Measurements from ENCODE around the gene SUSD6.
"Not testable (repeated sequence)": the region's sequence is repeated elsewhere in the genome, so short reads cannot be mapped to it uniquely, and the experiment has no call there.

SUSD6 gene

DNA sequence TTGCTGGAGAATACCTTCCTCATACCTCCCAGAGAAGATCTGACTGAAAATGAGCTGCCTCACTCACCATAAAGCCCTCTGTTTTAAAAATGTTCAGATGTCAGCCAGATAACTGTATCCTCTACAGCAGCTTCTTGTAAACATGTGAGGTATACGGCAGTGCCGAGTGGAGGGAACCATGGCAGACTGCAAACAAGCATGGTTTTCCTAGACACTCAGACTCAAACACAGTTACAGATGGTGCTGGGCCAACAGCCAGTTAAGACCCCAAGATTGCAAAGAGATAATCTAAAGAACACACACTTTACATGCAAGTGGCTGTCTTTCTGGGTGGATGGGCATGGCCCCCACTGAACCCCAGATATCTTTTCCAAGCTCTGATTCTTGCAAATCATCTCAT is 20.1 kb upstream of the SUSD6 start:
- no peak for DNase-seq (ENCODE audit: low read depth)

DNA sequence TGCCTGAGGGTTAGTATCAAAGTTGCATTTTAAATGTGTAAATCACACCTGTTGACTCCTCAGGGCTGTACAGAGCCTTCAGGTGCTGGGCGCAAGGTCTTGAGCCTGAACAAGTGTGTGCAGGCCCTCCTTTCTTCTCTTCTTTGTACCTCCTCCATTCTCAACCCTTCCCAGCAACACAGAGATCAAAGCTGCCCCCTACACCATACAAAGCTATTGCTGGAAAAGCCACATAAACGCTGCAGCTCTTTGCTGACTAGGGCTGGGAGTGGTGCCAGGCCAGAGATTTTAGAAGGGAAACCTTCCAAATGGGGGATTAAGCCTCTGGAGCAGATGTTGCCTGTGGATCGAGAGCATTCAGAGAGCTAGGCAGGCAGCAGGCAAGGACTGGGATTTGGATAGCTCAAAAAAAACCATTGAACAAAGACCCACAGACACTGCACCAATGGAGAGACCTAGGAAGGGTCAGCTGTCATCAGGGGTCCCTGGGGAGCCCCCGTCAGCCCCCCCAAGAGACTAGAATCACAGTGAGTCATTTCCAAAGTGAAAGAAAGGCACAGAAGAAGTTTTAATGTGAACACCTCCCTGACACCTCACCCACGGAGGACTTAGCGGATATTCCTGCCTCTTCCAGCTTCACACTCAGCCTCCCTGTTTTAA is 18.2 kb upstream of the SUSD6 start:
- DNase-seq (ENCODE audit: low read depth): peak; percentile 70

DNA sequence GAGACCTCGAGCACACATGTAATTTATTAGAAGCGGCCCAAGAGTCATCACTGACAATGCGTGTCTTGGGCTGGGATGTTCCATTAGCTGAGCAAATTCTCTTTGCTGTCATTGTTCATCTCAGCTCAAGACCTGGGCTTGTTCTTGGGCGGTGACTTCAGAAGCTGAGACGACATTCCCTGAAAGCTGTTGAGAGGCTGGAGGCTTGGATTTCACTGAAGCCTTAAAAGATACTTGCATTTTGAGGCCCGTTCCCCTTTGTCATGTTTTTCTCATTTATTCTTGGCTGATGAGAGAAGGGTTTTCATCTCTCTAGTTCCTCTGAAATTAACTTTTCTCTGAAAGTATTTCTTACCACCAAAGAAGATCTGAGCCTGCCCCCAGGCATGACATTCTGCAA is 16.6 kb upstream of the SUSD6 start:
- DNase-seq (ENCODE audit: low read depth): no peak

DNA sequence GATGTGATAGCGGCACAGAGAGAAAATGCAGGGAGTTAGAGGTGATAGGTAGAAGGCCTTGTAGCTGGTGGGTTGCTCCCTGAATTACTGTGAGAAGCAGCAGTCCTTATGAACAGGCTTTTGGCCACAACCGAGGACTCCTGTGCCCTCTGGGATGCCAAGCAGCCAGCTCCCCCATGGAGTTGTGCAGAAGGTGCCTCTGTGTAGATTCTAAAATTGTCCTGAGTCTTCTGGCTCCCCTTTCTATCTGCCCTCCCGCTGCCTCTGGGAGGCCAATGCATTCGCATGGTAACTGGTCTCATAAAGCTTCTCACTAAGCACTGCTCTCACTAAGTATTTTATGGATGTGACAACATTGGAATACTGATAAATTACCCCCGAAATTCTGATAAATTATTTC is 16.1 kb upstream of the SUSD6 start:
- DNase-seq (ENCODE audit: low read depth): no peak

DNA sequence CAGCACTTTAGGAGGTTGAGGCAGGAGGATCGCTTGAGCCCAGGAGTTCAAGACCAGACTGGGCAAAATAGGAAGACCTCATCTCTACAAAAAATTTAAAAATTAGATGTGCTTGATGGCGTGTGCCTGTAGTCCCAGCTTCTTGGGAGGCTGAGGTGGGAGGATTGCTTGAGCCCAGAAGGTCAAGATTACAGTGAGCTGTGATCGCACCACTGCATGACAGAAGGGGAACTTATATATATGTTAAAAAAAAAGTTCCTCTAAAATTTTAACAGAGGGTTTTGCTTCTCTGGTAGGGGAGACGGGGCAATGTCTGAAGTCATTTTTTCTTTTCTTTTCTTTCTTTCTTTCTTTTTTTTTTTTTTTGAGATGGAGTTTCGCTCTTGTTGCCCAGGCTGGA is 12.0 kb upstream of the SUSD6 start:
- DNase-seq (ENCODE audit: low read depth): not testable (repeated sequence)

DNA sequence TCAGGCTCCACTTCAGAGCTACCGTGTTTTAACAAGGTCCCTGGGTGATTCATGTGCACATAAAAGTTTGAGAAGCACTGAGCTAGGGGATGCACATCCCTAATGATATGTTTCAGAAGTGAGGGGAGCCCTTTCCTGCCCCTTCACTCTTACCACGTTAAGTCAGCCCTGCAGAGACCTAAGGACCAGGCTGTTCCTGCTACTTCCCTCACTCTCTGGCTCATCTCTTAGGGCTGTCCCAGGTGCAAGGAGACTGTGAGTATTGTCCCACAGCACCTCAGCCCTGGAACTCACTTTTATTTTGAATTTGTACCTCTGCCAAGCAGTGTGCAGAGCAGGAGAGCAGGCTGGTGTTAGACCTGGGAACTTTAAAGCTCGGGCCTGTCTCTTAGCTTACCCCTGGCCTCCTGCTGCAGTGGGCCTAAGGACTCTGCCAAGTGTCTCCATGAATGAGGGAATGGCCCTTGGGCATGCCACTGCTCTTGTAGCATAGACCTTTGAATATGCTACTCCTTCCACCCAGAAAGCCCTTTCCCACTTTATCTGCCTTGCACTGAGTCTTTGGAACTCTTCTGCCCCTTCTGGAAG is 11.0 kb upstream of the SUSD6 start:
- no peak for DNase-seq (ENCODE audit: low read depth)

DNA sequence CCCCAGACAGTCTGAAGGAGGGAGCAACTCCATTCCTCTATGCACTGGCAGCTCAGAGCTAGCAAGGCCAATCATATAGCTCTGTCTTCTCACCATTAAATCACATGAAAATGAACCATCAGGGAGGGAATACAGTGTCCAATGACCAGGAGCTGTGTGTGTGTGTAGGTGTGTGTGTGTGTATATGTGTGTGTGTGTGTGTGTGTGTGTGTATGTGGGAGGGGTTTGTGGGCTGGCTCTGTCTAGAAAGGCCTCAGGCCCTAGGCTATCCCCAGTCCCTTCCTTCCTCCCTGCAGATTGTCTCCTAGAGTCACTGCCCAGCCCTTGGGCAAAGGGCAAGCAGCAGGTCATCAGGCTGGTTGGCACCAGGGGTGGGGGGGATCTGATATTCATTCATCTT is 5.7 kb upstream of the SUSD6 start:
- no peak for DNase-seq (ENCODE audit: low read depth)

DNA sequence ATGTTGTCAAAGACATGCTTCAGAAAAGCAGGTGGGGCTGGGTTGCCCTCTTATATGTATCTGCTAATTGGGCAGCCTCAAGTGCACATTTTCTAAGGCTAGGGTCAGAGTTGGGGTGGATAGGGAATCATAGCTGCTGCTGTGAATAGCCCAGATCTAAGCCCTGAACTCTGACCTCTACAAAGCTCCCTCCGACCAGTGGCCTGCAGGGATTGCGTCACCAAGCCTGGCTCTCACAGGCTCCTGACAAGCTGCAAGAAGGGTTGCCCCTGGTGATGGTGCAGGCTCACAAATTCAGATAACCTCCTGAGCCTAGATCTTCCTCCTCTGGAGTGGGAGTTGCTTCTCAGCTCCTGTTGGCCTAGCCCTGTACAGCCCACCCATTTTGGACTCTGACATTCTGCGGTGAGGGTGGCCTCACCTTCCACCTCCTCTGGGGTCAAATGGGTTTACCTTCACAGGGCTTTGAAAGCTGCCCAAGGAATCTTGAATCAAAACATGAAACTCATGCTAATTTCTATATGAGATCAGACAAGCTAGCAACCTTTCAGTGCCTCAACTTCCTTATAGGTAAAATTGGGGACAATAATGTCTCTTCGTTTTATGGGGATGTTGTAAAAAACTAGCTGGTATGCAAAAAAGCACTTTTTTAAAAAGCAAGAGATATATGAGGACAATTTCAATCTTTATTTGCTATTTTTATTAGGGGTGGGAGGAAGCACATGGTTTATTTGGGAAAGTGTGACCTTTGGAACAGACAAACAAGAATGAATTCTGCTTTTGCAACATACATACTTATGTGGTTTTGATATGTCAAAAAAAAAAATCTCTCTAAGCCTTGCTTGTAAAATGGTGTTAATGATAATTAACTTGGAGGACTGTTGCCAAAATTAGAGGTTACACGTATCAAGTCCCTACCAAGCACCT is 4.9 kb upstream of the SUSD6 start:
- no peak for DNase-seq (ENCODE audit: low read depth)

DNA sequence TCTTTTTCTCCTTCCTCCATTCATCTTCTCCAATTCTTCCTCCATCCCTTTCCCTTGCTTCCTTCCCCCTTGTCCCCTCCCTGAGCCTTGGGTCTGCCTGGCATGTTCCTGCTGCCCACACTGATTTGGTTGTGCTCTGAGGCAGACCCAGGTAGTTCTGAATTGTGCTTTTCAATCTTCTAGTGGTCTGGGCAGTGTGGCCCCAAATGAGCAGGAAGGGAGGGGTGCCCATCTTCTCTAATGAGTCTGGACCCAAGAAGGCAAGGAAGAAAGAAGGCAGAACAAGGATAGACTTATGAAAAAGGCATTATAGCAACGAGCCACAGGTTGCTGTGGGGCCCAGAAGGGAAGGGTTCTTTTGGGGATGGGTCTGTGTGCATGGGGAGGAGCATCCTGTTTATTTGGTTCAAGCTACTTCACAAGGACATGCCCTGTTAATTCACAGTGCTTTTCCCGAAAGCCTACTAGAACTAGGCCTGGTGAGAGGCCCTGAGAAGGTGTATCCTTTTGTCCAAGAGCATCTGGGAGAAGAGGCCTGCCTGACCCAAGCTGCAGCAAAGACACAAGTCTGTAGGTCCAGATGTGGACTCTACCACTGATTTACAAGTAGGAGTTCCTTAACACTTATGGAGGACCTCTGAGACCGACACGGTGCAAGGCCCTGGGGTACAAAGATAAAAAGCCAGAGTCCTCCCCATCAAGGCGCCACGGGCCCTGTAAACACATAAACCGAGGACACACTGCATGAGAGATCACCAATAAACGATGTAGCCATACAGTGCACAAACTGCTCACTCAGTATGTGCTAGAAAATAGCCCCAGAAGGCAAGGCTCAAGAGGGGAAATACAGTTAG is 1.1 kb upstream of the SUSD6 start:
- DNase-seq (ENCODE audit: low read depth): no peak

DNA sequence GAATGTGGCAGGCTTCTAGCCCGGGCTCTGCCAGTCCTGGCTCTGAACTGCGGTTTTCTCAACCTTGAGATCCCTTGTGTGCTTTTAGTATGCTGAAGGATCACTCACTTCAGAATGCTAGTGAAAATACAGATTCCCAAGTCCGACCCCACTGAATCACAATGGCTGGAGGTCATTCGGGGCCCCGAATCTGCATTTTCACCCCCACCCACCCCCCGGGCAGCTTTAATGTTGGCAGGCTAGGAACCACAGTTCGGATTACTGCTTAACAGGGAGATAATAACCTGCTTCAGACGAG is 573 bp upstream of the SUSD6 start:
- DNase-seq (ENCODE audit: low read depth): no peak

DNA sequence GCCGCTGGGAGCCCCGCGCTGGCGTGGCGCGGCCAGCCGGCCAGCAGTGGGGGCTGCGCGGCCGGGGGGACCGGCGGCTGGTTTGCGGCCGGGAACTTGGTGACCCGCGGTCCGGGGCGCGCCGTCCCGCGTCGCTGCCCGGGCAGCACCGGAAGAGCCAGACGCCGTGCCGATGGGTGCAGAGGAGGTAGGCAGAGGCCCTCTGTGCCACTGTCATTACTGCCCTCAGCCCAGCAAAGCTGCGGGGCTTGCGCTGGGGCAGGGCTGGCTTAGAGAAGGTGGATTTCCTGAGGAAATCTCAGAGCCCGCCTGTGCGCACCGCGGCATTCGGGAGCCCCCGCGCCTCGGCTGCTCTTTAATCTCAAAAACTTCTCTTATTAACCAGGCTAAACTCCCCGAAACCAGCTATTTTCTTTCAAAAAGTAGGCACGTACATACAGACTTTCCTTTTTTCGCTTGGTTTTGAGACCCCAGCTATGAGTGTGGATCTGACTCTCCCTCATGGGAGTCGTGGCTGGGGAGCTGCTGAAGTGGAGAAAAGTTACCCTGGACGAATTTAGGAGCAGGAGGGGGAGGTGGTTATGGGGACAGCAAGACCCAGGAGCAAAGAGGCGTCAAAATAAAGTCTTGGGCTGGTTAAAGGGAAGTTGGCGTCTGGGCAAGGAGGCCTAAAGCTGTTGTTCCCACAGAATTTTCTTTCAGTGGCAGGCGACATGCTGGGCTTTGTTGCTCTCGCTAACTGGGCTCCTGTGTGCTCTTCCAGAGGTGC is 802 bp downstream of the SUSD6 start:
- DNase-seq (ENCODE audit: low read depth): no peak

DNA sequence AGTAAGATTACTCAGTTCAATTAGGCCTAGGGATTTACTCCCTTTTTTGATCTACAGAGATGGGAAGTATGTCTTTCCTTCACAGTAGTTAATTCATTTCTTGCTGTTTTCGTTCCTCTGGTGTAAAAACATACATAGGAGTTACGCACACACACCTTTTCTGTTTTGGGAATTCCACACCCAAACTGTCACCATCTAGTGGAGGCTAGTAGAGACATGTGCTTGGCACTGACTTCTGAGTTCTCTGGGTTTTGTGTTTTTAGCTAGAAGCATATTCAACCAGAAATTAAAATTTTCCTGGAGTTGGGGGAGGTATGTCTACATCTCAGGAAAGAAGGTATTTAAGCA is 1.4 kb downstream of the SUSD6 start:
- no peak for DNase-seq (ENCODE audit: low read depth)

DNA sequence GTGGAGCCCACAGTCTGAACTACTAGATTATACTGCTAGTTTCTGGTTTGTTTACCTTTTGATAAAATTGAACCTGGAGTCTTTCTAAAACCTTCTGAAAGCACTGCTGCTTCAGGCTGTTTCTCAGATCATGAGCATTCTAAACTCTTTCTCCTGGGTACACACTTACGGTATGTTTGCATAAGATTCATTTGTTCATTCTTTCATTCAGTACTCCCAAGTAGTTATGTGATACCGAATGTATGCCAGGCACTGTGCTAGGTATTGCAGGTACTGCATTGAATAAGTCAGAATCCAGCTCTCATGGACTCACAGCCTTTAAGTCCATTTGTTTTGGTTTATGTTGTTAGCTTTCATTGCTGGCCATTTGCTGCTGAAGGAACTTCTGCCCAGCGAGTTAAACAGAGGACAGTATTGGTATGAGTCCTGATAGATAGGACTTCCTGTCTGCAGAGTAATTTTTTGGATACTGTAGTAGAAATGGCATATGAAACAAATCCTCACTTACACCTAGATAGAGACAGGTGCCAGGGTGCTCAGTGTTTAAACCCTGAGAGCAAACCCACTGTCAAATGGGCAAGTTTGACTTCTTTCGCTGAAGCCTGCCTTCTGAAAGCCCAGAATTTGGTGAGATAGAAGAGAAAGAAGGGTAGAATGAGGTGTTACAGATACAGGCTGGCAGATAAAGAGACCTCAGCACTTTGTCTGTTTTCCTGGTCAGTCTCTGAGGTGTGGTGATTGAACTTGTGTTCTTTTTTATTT is 2.1 kb downstream of the SUSD6 start:
- no peak for DNase-seq (ENCODE audit: low read depth)

DNA sequence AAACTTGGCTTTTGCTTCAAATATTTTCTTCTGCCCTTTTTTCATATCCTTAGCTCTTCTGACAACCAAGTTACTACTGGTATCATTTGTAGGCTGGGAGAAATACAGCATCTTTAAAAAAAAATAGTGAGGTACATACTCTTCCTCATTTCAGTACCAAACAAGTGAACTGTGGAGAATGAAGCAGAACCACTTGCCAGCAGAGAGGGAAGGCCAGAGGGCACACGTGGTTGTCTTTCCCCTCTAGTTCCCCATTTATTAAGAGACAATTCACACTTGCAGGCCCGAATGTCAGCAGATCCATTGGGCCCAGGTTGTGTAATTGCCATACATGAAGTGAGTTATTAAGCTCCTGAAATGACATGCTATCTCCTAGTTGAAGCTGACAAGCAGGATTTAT is 3.2 kb downstream of the SUSD6 start:
- no peak for DNase-seq (ENCODE audit: low read depth)

DNA sequence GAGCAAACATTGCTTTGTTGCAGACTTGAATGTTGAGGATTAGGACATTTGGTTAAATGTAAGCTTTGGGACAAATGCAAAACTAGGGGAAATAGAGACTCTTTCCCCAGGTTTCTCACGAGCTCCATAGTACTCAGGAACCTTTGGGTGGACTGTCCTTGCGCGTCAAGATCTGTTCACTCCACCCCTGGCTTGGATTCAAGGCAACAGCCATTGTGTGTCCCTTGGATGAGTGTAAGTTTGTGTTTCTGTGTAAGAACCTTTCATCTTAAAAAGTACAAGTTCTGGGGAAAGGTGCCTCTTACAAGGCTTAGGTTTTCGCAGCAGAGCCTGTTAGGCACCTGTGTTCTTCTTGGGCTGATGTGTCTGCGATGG is 3.7 kb downstream of the SUSD6 start:
- no peak for DNase-seq (ENCODE audit: low read depth)

DNA sequence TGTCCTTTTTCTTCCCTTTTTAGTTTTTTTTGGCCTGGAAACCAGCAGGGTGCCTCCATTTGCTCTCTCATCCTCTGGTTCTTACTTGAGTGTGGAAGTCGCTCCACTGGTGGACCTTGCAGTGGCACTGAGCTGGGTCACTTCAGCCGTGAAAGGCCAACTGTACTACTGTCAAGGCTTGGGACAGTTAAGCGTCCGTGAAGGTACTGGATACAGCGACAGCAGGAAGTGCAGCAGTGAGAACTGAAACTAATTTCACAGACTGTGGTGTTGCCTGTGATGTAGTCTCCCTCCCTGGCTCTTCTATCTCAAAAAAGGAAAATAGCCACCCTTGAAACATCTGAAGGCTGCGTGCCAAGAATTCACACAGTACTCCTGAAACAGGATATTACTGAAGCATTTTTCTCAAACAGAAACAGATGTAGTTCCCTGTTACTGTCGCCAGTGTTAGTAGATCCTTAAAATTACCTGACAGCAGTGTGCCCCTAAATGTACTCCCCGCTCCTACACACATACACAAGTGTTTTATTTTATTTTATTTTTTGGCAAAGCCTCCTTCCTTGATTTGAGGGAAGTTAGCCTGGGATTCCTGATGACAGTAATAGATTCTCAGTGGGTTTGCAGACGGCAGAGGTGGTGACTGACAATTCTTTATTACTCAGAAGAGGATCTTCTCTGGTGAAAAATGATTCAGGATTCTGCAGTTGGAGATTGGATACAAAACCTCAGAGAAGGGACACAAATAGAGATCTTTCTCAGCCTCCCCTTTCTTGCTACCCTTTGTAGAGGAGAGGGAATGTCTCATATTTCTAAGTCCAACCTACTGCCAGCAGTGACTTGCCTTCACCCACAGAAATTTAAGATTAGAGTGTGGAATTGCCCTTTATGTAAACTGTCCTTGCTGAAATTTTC is 4.4 kb downstream of the SUSD6 start:
- no peak for DNase-seq (ENCODE audit: low read depth)

DNA sequence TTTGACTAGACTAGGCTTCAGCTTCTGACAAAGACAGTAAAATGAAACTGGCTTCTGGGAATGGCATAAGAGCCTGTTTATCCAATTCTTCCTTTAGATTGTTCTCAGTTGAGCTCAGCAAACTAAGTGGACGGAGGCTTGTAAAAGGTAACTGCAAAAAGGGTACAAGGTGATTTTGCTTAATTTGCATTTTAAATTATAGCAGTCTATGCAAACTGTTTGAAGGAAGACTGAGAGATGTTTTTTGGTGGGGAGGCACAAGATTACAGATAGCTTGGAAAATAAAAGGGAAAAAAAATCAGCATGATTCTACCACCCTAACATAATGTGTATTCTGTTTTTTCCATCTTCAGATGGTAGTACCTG is 5.0 kb downstream of the SUSD6 start:
- no peak for DNase-seq (ENCODE audit: low read depth)

DNA sequence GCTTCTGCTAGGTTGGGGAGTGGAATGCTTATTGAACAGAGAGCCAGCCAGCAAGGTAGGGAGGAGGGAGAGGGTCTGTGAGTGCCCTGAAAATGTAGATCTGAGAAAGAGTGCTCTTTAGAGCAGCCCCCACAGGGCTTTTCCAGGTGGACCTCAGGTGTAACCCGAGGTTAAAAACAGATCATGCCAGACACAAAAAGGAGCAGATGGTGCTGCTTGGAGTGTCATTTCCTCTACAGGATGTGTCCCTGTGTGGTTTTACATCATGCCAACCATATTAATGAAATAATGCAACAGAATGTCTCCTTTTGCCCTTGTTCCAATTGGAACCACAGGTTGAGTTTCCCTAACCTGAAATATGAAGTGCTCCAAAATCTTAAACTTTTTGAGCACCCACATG is 6.4 kb downstream of the SUSD6 start:
- DNase-seq (ENCODE audit: low read depth): no peak

DNA sequence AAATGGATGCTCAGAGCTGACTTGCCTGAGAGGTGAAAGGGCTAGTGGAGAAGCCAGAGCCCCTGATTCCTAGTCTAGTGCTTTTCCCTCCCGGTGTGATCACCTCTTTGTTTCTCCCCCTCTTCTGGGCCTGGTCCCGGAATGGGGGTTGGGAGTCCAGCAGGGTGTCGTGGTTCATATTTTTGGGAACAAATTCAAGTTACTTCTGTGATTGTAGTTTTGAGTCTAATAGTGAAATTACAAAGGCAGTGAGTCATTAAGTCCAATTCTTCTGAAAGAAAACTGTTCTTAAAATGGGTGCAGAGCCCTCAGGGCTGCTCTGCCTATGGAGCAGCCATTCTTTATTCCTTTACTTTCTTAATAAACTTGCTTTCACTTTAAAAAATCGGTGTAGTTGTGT is 7.6 kb downstream of the SUSD6 start:
- DNase-seq (ENCODE audit: low read depth): no peak

DNA sequence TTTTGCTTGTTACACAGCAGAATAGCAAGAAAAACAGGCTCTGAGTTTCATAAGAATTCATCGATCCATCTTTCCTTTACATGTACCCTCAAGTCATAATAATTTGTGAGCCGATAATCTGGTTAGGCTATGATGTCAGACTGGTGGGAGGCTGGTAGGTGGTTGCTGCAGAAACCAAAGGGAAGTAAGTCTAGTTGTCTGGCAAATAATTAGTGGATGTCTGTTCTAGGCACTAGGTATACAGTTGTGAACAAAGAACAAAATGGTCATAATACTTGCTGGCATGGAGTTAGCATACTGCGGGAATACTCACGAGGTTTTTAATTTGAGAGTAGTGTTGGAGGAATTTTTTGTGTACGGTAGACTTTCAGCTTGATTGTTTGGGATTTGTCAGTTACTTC is 8.8 kb downstream of the SUSD6 start:
- DNase-seq (ENCODE audit: low read depth): no peak
